ENCODE measurements around the gene ACTBL2. TPM values are rescaled to one million over a fixed set of nuclear protein-coding genes. Genes with fewer than 3 reads are reported as not detected.

The ACTBL2 gene
- polyA plus RNA-seq, 1 donor: not detected

- DNase-seq (ENCODE audit: low read depth): no peak
Measured at GRCh38 chr5:57448751-57449150, 33.9 kb downstream of the ACTBL2 start.

- DNase-seq (ENCODE audit: low read depth): no peak
Measured at GRCh38 chr5:57448287-57448686, 34.3 kb downstream of the ACTBL2 start.

- DNase-seq (ENCODE audit: low read depth): no peak
Measured at GRCh38 chr5:57447658-57448057, 35.0 kb downstream of the ACTBL2 start.

GRCh38 chr5:57446966-57447365 lies 35.6 kb downstream of the ACTBL2 start:
- no peak for DNase-seq (ENCODE audit: low read depth)

- no peak for DNase-seq (ENCODE audit: low read depth)
Measured at GRCh38 chr5:57445705-57446037, 36.9 kb downstream of the ACTBL2 start.

GRCh38 chr5:57445006-57445704 lies 37.5 kb downstream of the ACTBL2 start:
- DNase-seq (ENCODE audit: low read depth): no peak

GRCh38 chr5:57442080-57442839 lies 40.4 kb downstream of the ACTBL2 start:
- DNase-seq (ENCODE audit: low read depth): no peak

GRCh38 chr5:57441557-57441956 lies 41.1 kb downstream of the ACTBL2 start:
- no peak for DNase-seq (ENCODE audit: low read depth)

- no peak for DNase-seq (ENCODE audit: low read depth)
Measured at GRCh38 chr5:57439601-57440000, 43.0 kb downstream of the ACTBL2 start.

- DNase-seq (ENCODE audit: low read depth): no peak
Measured at GRCh38 chr5:57437976-57438805, 44.4 kb downstream of the ACTBL2 start.

GRCh38 chr5:57436586-57436985 lies 46.0 kb downstream of the ACTBL2 start:
- DNase-seq (ENCODE audit: low read depth): no peak

GRCh38 chr5:57435701-57436134 lies 46.9 kb downstream of the ACTBL2 start:
- DNase-seq (ENCODE audit: low read depth): no peak

GRCh38 chr5:57434683-57435082 lies 47.9 kb downstream of the ACTBL2 start:
- no peak for DNase-seq (ENCODE audit: low read depth)

- no peak for DNase-seq (ENCODE audit: low read depth)
Measured at GRCh38 chr5:57434227-57434640, 48.4 kb downstream of the ACTBL2 start.

GRCh38 chr5:57432876-57433275 lies 49.7 kb downstream of the ACTBL2 start:
- no peak for DNase-seq (ENCODE audit: low read depth)

- no peak for DNase-seq (ENCODE audit: low read depth)
Measured at GRCh38 chr5:57431759-57432158, 50.9 kb downstream of the ACTBL2 start.
